Measurements from ENCODE around the gene ID4.

The ID4 gene

DNA sequence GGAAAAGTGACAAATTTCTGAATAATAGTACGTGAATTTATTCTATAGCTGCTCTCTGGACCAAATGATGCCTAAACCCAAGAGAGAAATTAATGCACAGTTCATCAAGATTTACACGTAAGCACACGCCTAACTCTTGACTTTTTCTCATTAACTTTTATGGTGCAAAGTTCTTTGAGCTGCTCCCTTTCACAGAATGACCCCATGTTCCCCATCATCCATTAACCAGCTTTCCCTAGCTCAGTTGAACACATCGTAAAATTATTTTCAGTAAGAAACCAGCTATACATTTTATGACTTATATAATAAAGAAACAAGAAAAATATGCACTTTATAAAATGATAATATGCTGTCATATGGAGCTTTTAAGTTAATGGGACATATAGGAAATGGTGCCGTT is 54.3 kb downstream of the ID4 start:
- H3K9me3 ChIP-seq (ENCODE audit: low read length) = no peaks in the 10 kb centered on the region
- no peaks in the 10 kb centered on the region for H3K79me2 ChIP-seq (ENCODE audit: insufficient read depth, low read length)
- TF ChIP-seq EZH2 (IDR thresholded peaks at IDR 0.05; ENCODE audit: borderline replicate concordance, low read length) = no peak
- TF ChIP-seq, protein P1, sequence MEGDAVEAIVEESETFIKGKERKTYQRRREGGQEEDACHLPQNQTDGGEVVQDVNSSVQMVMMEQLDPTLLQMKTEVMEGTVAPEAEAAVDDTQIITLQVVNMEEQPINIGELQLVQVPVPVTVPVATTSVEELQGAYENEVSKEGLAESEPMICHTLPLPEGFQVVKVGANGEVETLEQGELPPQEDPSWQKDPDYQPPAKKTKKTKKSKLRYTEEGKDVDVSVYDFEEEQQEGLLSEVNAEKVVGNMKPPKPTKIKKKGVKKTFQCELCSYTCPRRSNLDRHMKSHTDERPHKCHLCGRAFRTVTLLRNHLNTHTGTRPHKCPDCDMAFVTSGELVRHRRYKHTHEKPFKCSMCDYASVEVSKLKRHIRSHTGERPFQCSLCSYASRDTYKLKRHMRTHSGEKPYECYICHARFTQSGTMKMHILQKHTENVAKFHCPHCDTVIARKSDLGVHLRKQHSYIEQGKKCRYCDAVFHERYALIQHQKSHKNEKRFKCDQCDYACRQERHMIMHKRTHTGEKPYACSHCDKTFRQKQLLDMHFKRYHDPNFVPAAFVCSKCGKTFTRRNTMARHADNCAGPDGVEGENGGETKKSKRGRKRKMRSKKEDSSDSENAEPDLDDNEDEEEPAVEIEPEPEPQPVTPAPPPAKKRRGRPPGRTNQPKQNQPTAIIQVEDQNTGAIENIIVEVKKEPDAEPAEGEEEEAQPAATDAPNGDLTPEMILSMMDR (IDR thresholded peaks at IDR 0.05; ENCODE audit: low read length) = no peak
- no peaks in the 10 kb centered on the region for H3K9me2 ChIP-seq (ENCODE audit: low read depth, low read length)
- H3K4me2 ChIP-seq (ENCODE audit: low read length) = no peak overlapping the region
- no peak overlapping the region for H3K9ac ChIP-seq (ENCODE audit: low read length)
- no peaks in the 10 kb centered on the region for H3K27me3 ChIP-seq (ENCODE audit: insufficient read depth, low read length)
- H3K4me1 ChIP-seq (ENCODE audit: insufficient read depth, low read length, severe bottlenecking) = no peaks in the 10 kb centered on the region
- no peaks in the 10 kb centered on the region for H3F3A ChIP-seq (ENCODE audit: insufficient read depth, low read length)
- no peak overlapping the region for H3K4me3 ChIP-seq (ENCODE audit: low read depth, low read length, poor library complexity, severe bottlenecking)
- H3K27ac ChIP-seq (ENCODE audit: low read depth, low read length, poor library complexity, severe bottlenecking) = no peak overlapping the region
- no peaks in the 10 kb centered on the region for H4K20me1 ChIP-seq (ENCODE audit: insufficient read depth, low read length)
- no peaks in the 10 kb centered on the region for H3K36me3 ChIP-seq (ENCODE audit: insufficient read depth, low read length)
- H2AFZ ChIP-seq (ENCODE audit: low read length) = no peak overlapping the region

All from OCI-LY1 (cell line).